OCI-LY7 (cell line): ENCODE data around the gene GNAS-AS1.

Source experiments
- CTCF ChIP-seq: fragments of 200-600 bp; sonication (generic); conservative IDR thresholded peaks from 2 replicates; pipeline ENCODE4 v1.5.1; 2014; ENCODE audit warnings: mild to moderate bottlenecking, antibody characterized with exemption, low read length, moderate library complexity, mixed read lengths
- EZH2phosphoT487 ChIP-seq: fragments of 200-600 bp; sonication (generic); IDR thresholded peaks from 2 replicates; pipeline ENCODE4 v1.6.1; 2018; ENCODE audit warnings: low read depth, borderline replicate concordance, mild to moderate bottlenecking, mixed run types, antibody characterized with exemption, low read length, moderate library complexity, mixed read lengths

DNA sequence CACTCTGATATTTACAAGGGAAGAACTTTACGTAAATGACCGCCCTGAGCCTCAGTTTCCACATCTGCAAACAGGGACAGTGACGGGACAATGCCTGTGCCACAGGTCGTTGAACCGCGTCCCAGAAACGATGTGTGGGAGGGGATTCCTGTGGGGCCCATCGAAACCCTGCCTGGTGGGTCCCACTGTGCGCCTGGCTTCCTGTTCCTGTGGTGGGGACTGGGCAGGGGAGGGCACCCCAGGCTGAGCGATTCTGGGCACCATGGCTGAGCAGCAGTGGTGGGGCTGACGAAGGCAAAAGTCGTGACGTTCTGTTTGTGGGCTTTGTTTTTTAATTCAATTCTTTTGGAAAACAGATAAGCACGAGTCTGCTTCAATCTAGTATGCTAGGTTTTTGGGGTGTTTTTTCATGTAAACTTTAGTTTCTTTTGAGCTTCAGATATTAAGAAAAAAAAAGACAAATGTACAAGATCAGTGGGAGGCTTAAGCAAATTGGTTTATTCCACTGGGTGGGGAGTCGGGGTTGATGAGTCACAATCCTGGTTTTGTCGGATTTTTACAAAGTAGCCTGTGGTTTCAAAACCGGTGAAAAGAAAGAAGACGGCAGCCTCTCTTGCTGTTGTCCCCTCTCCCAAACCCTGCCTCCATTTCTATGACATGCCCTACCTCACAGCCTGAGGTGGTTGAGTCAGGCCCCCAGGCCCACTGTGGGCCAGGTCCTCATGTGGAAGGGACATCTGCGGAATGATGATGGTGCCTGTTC lies 40.4 kb downstream of the GNAS-AS1 start:
- no peak for TF ChIP-seq CTCF
- TF ChIP-seq EZH2phosphoT487, result no peak
